ENCODE measurements around the gene SMAD4. TPM values are rescaled to one million over a fixed set of nuclear protein-coding genes. Genes with fewer than 3 reads are reported as not detected.

SMAD4 gene
- total RNA-seq, 2 donors from 2014 or later: 76.1 to 100 TPM

DNA sequence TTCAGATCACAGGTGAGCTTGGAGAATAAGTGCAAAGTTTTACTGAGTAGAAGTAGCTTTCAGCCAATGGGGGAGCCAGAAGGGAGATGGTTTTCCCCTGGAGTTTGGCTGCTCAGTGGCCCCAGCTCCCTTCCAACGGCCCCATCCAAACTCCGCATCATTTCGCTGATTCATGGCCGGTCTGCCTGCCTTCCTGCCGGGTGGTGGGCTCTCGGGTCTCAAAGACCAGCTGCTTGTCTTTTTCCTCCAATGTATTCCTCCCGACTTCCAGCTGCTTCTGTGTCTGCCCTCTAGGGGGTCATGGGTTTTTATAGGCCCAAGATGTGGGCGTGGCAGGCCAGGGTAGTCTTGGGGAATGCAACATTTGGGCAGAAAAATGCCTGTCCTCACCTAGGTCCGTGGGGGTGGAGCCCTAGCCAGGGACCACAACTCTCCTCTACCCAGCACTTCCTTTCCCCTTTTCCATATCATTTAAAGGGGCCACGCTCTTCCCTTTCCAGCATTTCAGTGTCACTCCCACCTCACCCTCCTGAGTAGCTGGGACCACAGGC lies 94.0 kb downstream of the SMAD4 start:
- ATAC-seq: no peak
- no peak for DNase-seq
- intact Hi-C loops (cut with DNase I, micrococcal nuclease): no loop called here

GRCh38 chr18:51125976-51126375 lies 96.0 kb downstream of the SMAD4 start:
- no peak for DNase-seq
- no peak for ATAC-seq
- intact Hi-C loops (cut with DNase I, micrococcal nuclease): no loop called here

GRCh38 chr18:51127664-51128063 lies 97.7 kb downstream of the SMAD4 start:
- intact Hi-C loops (cut with DNase I, micrococcal nuclease): no loop called here
- ATAC-seq (no peak), DNase-seq (no peak)

GRCh38 chr18:51128533-51128932 lies 98.5 kb downstream of the SMAD4 start:
- DNase-seq (no peak), ATAC-seq (no peak)
- intact Hi-C loops (cut with DNase I, micrococcal nuclease): no loop called here

DNA sequence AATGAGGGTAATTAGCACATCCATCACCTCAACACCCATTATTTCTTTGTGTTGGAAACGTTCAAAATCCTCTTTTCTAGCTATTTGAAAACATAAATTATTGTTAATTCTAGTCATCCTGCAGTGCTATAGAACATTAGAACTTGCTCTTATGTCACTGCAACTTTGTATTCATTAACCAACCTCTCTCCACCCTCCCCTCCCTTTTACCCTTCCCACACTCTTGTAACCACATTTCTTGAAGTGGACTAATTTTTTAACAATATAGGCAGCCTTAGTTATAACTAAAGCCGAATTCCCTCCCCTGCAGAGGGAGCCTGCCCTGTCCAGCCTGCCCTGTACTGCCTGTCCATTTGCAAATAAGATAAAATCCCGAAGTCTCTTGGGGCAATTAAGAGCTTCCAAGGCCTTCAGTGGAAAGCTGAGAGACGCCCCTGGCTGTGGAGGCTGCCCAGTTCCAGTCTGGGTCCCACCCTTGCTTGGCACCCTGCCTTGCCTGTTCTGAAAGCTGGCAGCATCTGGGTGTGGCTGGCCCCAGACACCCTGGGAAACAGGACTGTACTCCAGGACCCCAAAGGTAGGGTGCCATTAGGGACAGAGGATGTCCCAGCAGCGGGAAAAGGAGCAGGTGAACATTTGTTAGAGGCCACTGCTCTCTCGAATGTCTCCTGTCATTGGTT lies 102.4 kb downstream of the SMAD4 start:
- ATAC-seq: no peak
- no peak for DNase-seq
- intact Hi-C loops (cut with DNase I, micrococcal nuclease): no loop called here

DNA sequence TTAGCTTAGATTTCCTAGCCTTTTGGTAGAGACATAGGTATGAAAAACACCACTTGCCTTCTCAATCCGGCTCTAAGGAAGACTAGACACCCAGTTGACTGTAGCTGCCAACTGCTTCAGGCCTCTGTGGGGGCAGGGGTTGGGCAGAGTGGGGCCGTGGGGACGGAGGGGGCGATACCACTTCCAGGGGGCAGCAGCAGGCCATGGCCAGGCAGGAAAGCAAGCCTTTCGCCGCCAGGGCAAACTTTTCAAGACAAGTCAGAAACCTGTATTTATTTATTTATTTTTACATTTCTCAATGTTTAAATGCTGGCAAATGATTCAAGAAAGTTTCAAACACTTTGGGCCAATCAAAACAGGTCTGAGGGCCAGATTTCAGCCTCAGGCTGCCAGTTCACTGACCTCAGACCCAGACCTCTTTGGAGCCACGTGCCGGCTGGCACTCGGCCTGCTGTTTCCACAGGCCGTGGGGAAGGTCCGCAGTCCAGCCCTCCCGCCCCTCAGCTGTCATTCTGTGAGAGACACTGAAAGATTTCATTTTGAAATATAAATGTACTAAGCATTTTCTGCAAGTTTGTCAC lies 103.7 kb downstream of the SMAD4 start:
- no peak for DNase-seq
- intact Hi-C loops (cut with DNase I, micrococcal nuclease): no loop called here
- ATAC-seq: no peak

Other genes starting within 250 kb of the SMAD4 start
- under 1 TPM in 1 of 2 donors, not detected in 1; 0.25 TPM for gene MRO, start 210.2 kb upstream of the SMAD4 start, total RNA-seq
- gene ME2, start 151.1 kb upstream of the SMAD4 start, total RNA-seq: 10 to 100 TPM; 56.1 to 78.3 TPM
- gene ELAC1, start 62.2 kb upstream of the SMAD4 start, total RNA-seq: 1 to 10 TPM; 8.6 to 9.4 TPM
- 10 to 100 TPM; 20.5 to 26.7 TPM for gene MEX3C, start 167.5 kb downstream of the SMAD4 start, total RNA-seq